KOPT-K1 (cell line): ENCODE data around the gene ENTPD2.

Experiments used
- H3K27ac ChIP-seq: fragments of 200-600 bp; sonication (generic); 2 replicates; pipeline ENCODE4 v1.5.1; 2016; ENCODE audit warnings: antibody characterized with exemption, mild to moderate bottlenecking, low read depth, low read length; ENCODE audit not compliant: poor library complexity, severe bottlenecking
- H3K36me3 ChIP-seq: fragments of 200-600 bp; sonication (generic); 2 replicates; pipeline ENCODE4 v1.5.1; 2017; ENCODE audit warnings: antibody characterized with exemption, mild to moderate bottlenecking, low read length, moderate library complexity; ENCODE audit not compliant: insufficient read depth
- H3K9me3 ChIP-seq: fragments of 200-600 bp; sonication (generic); 2 replicates; pipeline ENCODE4 v1.5.1; 2017; ENCODE audit warnings: antibody characterized with exemption, low read length, mild to moderate bottlenecking; ENCODE audit not compliant: insufficient read depth, poor library complexity, severe bottlenecking

ENTPD2 gene

DNA sequence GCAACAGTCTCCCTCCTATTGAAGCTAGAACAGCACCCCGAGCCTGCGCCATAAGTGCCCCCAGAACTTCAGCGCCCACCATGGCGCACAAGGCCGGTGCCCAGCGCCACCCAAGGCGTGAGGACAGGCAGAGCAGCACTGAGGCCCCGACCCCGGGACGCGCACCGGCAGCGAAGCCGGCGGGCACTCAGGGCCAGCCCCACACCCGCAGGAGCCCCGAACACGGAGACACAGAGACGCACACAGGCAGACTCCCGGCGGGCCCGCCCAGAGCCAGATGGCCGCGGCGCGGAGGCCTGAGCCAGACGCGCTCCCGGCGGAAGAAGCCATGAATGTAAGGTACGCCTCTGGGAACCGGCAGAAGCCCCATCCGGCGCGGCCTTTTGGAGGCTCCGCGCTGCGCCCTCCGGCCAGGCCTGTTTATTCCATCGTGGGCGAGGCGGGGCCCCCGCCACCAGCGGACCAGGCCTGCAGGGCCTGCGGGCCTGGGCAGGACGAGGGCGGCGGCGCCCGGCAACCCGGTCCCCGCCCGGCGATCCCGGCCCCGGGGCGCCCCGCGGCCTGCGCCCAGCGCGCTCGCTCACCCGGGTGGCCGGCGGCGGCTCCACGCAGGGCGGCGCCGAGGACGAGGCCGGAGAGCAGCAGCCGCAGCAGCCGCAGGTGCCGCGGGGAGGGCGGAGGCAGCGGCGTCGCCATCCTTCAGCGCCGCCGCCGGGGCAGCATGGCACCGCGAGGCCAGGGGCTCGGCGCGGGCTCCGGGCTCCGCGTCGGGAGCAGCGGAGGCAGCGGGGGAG is 8.4 kb downstream of the ENTPD2 start:
- no peaks in the 10 kb centered on the region for H3K9me3 ChIP-seq
- H3K36me3 ChIP-seq, result no peaks in the 10 kb centered on the region
- no peak overlapping the region for H3K27ac ChIP-seq

DNA sequence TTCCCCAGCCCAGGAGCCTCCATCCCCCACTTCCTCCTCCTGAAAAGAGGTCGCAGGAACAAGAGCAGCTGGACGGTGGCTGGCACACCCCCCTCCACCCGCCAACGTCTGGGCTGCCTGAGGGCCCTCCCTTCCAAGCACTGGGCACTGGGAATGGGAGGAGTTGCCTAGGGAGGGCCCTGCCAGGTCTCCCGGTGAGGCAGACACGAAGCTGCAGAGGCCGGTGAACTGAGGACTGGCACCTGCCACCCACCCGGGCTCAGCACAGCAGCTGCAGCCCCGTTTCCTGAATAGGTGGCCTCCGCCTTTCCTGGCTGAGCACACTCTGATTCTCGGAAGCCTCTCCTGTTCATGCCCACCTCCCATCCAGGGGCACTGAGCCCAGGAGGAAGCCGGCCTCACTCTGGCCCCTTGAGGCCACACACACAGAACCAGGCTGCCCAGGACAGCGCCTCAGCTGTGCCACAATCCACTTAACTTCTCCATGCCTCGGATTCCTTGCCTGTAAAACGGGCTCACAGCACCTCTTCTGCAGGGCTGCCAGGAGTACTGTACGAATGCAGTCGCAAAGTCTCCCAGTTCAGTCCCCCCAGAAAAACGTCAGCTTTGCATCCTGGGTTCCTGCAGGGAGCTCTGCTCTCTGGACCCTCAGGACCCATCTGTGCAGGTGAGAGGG is 9.2 kb downstream of the ENTPD2 start:
- Histone ChIP-seq H3K9me3 (no peaks in the 10 kb centered on the region), H3K27ac (no peak overlapping the region), H3K36me3 (no peaks in the 10 kb centered on the region)

DNA sequence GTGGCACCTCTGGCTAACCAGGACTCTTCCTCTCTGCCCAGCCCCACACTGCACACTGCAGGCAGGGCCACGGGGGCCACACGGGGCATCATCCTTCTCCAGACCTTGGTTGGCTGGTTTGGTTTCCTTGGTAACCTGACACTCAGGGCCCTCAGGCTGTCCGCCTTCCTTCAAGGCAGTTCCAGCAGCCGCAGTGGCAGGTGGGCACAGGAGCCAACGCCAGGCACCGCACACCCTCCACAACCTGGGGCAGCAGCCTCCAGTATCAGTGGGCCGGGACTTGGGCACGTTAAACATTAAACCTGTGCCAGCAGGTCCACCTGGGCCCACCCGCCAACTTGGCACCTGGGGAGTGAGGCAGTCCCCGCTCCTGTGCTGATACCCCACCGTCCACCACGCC is 9.8 kb downstream of the ENTPD2 start:
- no peak overlapping the region for H3K27ac ChIP-seq
- H3K36me3 ChIP-seq, result no peaks in the 10 kb centered on the region
- H3K9me3 ChIP-seq, result no peaks in the 10 kb centered on the region

DNA sequence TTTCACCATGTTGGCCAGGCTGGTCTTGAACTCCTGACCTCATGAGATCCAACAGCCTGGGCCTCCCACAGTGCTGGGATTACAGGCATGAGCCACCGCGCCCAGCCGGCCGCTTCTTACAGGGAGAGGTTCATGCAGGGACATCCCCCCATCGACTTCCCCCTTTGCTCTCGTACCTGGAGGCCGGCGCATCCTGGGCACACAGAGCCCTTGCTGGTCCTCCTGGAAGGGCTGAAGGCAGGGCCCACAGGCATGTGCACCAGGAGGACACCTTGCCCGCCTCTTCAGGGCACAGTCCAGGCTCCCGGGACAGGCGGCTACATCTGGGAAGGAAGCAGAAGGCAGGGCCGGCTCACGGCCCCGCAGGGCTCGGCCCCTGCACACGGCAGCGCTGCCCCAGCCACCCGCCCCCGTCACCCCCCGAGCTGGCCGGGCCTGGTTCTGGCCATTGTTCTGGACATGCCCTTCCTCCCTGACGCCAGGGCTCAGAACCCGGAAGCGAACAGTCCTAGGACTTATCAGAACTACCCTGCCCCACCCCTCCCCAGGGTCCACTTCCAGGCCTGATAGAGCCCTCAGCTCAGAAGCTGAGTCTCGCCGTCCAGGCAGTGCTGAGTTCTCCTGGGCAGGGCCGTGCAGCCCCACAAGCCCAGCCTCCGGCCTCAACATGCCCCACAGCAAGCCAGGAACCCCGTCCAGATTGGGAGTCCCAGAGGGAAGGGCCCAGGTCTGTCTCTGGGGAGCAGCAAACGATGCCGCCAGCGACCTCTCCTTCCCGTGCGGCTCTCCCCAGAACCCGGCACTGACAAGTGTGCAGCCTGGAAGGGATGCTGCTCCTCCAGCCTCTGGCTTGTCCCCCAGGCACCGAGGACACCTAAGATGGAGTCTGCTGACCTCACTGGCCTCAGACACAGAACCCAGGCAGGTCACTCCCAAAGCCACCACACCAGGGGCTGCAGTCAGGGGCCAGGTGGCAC is 10.8 kb downstream of the ENTPD2 start:
- H3K36me3 ChIP-seq, result no peaks in the 10 kb centered on the region
- no peaks in the 10 kb centered on the region for H3K9me3 ChIP-seq
- no peak overlapping the region for H3K27ac ChIP-seq

DNA sequence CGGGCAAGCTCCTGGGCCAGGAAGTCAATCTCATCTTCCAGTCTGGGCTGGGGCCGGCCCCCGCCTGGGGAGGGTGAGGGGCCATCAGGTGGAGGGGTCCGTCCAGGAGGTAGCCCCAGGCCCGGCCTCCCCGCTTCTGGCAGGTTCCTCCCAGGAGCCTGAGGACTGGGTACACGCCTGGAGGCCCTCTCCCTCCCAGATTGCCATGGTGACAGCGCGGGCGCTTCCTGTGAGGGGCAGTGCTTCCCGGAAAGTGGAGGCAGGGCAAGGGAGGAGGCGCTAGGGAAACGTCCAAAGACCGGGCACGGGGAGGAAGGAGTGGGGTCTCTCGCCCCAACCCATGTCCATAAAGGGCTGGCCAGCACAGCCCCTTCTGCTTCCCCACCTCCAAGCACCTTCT is 12.7 kb downstream of the ENTPD2 start:
- H3K27ac ChIP-seq, result no peak overlapping the region
- H3K36me3 ChIP-seq, result no peaks in the 10 kb centered on the region

DNA sequence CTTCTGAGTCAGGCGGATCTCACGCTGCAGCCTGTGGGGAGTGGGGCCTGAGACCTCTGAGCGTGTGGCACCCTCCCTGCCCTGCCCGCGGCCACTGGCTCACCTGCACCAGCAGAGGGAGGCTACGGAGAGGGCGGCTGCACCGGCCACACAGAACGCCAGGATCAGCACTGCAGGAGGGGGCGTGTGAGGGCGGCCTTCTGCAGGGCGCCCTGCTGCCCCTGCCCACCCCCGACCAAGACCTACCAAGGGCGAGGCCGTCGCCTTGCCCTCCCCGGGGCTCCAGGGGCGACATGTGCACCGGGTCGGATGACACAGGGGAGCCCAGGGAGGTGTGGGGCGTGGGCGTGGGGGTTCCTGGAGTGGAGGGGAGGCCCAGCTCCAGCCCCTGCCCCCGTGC is 13.3 kb downstream of the ENTPD2 start:
- H3K27ac ChIP-seq, result no peak overlapping the region
- no peaks in the 10 kb centered on the region for H3K9me3 ChIP-seq
- H3K36me3 ChIP-seq, result no peaks in the 10 kb centered on the region

More for the DNA sequence above, 12.7 kb downstream of the ENTPD2 start:
- no peaks in the 10 kb centered on the region for H3K9me3 ChIP-seq

DNA sequence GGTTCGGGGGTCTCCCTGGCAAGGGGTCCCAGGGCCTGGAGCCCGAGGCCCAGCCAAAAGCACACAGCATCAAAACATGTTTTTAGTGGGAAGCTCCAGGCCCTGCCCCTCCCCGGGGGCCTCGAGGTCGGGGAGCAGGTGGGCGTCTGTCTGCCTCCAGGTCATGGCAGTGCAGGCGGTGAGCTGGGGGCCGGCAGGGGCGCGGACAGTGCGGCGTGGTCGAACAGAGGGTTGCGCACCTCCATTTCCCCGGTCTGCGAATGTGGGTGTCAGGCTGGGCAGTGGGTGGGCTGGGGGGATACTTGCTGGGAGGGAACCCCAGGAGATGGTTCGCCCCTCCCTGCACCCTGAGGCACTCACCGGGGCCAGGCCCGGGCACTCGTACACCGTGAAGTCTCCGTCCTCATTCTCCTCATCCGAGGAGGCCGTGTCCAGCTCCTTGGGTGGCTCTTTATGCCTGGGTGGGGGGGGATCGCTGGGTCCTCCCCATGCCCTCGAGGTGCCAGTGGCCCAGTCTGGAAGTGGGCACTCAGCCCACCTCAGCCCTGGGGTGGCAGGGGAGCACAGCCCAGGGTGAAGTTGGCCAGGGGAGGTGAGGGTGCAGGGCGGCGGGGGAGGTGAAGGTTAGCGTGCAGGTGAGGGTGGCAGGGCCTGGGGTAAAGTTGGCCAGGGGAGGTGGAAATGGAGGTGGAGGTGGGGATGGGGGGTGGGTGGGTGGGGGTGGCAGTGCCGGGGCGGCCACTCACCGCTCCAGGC is 14.1 kb downstream of the ENTPD2 start:
- Histone ChIP-seq H3K9me3 (no peaks in the 10 kb centered on the region), H3K36me3 (no peaks in the 10 kb centered on the region), H3K27ac (no peak overlapping the region)

DNA sequence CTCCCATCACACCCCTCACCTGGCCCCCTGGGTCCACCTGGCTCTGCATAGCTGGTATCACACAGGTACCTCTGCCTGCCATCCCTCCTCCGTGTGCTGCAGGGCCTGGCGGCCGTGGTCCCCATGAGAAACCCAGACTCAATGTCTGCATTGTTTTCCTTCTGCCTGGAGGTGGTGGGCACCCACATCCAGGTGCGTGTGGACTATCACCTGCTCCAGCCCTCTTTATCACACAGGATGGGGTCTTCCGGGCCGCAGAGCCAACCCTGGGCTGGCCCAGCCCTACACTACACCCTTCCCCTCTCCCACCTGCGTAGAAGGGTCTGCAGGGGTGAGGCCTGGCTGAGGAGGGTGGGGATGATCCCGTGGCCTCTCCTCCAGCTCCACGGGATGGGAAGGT is 14.9 kb downstream of the ENTPD2 start:
- H3K9me3 ChIP-seq, result no peaks in the 10 kb centered on the region
- no peak overlapping the region for H3K27ac ChIP-seq
- H3K36me3 ChIP-seq, result no peaks in the 10 kb centered on the region

DNA sequence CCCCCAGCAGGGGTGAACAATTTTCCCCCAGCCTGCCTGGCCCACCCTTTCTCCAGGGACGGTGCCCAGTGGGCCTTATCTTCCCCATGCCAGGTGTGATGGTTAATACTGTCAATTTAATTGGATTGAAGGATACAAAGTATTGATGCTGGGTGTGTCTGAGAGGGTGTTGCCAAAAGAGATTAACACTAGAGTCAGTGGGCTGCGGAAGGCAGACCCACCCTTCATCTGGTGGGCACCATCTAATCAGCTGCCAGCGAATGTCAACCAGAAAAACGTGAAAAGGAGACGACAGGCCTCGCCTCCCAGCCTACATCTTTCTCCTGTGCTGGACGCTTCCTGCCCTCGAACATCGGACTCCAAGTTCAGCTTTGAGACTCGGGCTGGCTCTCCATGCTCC is 16.4 kb downstream of the ENTPD2 start:
- Histone ChIP-seq H3K27ac (no peak overlapping the region), H3K36me3 (no peaks in the 10 kb centered on the region), H3K9me3 (no peaks in the 10 kb centered on the region)

DNA sequence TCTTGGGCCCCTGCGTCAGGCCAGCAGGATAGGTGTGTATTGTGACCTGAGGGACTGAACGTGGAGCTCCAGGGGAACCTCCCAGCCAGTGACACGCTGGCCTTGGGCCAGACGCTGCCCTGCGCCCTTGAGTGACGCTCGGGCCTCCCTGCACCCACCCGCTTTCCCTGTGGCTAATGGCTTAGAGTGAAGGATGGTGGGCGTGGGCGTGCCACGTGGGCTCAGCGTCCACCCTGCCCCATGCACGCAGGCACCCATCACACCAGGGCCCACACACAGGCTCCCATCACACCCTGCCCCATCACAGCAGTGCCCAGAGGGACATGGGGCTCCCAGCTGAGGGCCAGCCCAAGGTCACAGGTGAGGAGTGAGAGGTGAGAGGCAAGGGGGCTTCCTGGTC is 16.8 kb downstream of the ENTPD2 start:
- Histone ChIP-seq H3K9me3 (no peaks in the 10 kb centered on the region), H3K36me3 (no peaks in the 10 kb centered on the region), H3K27ac (no peak overlapping the region)

DNA sequence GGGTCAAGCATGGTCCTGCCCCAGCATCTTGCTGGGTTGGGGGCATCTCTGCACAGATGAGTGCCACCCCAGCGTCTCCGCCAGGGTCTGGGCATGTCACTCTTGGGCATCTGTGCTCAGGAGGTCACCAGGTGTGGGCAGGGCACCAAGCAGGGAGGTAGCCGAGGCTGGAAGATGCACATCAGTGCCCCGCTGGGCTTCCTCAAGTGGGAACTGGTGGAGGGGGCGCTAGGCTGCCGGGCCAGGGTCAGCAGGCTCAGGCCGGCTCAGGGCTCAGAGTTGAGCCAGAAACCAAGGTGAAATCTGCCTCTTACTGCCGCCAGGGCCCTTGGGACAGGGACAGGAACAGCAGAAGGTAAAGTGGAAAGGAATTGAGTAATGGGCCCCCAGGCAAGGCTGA is 17.9 kb downstream of the ENTPD2 start:
- H3K27ac ChIP-seq, result no peak overlapping the region
- no peaks in the 10 kb centered on the region for H3K36me3 ChIP-seq
- no peaks in the 10 kb centered on the region for H3K9me3 ChIP-seq

DNA sequence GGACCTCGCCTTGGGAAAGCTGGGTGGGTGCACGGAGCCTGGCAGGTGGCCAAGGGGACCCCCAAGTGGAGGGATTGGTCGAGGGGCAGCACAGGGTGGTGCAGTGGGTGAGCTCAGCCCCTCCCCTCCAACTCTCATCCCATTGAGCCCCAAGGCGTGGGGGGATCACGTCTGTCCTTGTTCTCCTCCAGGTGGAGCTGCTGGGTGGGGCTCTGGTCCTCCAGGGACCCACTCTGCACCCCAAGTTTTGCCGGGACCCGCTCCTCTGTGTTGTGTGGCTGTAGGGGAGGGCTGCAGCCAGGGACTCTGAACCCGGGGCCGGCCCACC is 18.4 kb downstream of the ENTPD2 start:
- Histone ChIP-seq H3K9me3 (no peaks in the 10 kb centered on the region), H3K27ac (no peak overlapping the region), H3K36me3 (no peaks in the 10 kb centered on the region)

DNA sequence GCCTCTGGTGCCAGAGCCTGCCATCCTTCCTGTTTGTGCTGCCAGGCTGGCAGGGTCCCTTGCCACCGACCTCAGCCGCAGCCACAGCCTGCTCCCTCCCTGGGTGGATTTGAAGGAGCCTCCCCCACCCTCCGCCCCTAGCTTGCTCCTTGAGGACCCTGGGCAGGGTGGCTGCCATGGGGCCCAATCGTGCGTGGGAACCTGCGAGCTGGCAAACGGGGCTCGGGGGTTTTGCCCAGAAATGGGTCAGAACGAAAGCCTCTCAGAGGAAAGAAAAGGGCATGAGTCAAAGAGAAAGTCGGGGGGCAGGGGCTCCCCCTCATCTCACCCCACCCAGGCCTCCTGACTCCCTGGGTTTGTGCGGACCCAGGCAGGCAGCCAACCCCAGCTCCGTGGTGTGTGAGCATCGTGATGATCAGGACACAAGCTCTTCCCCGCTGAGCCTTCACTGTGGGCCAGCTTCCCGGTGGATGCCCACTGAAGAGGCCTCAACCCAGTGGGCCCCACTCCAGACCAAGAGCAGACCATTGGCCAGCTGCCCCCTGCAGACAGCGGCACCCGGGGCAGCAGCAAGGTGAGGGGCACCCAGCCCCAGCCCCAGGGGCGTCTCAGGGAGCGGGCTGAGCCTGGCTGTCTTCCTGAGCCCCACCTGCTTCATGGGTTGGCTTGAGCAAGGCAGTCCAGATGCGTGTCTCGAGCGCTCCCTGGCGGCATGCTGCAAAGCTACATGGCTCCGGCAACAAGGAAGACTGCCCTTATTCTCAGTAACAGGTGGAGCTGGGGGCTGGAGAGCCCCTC is 19.0 kb downstream of the ENTPD2 start:
- no peaks in the 10 kb centered on the region for H3K36me3 ChIP-seq

DNA sequence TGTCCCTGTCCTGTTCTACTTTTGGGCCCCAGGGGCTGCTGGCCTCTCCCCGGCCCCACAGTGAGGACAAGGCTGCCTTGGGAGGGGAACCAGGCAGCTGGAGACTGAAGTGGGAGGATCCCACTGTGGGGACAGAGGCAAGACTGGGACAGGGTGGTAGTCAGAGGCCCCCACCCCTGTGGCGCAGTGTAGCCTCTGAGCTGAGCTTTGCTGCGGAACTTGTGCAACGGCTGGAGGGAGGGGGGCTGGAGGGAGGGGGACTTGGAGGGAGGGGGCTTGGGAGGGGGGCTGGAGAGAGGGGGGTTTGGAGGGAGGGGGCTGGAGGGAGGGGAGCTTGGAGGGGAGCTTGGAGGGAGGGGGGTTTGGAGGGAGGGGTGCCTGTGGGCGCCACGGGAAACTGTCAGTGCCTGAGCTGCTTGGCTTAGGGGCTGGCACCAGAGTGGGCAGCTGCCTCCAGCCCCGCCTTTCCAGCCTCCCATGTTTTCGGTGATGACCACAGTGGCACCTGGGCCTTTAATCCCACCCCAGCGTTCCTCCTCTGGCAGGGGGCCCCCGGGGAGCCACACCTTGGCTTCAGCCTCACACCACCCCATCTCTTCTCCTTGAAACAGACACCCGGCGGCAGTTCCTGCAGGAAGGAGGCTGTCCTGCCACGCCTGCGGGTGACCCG is 19.7 kb downstream of the ENTPD2 start:
- H3K27ac ChIP-seq, result no peak overlapping the region
- H3K9me3 ChIP-seq, result no peaks in the 10 kb centered on the region
- no peaks in the 10 kb centered on the region for H3K36me3 ChIP-seq

More for the DNA sequence above, 19.0 kb downstream of the ENTPD2 start:
- H3K9me3 ChIP-seq, result no peaks in the 10 kb centered on the region
- no peak overlapping the region for H3K27ac ChIP-seq
